H1 (cell line): Measurements from ENCODE around the gene ZNF615. TPM values are rescaled to one million over a fixed set of nuclear protein-coding genes. Genes with fewer than 3 reads are reported as not detected.

ENCODE experiments used
- BRCA1 ChIP-seq: IDR thresholded peaks from 2 replicates; pipeline ENCODE4 v1.6.1; 2012; ENCODE audit warnings: low read depth, low read length, improper control_type of control experiment
- CTBP2 ChIP-seq: IDR thresholded peaks from 2 replicates; pipeline ENCODE4 v1.7.0; 2011; ENCODE audit warnings: borderline replicate concordance, mild to moderate bottlenecking, moderate library complexity, mixed read lengths, low read length; ENCODE audit not compliant: insufficient read depth, insufficient read length
- EGR1 ChIP-seq: IDR thresholded peaks from 2 replicates; pipeline ENCODE4 v1.6.1; 2011; ENCODE audit warnings: low read depth, low read length, borderline replicate concordance
- FOSL1 ChIP-seq: IDR thresholded peaks from 2 replicates; pipeline ENCODE4 v1.6.1; 2011; ENCODE audit warnings: mild to moderate bottlenecking, low read depth, low read length, moderate library complexity; ENCODE audit not compliant: insufficient read depth
- GTF2F1 ChIP-seq: IDR thresholded peaks from 2 replicates; pipeline ENCODE4 v1.6.1; 2012; ENCODE audit warnings: low read depth, low read length, improper control_type of control experiment, borderline replicate concordance
- JUN ChIP-seq: IDR thresholded peaks from 2 replicates; pipeline ENCODE4 v1.6.1; 2011; ENCODE audit warnings: low read depth, mild to moderate bottlenecking, improper control_type of control experiment, low read length
- POLR2A ChIP-seq, 2 experiments: IDR thresholded peaks; 1 replicate in 1 of 2; 2 replicates in 1 of 2; pipeline ENCODE4 v1.6.1; 2011; ENCODE audit warnings: low read depth in 2 of 2, low read length in 2 of 2, mild to moderate bottlenecking in 2 of 2; ENCODE audit errors: control extremely low read depth in 1 of 2
- POLR2AphosphoS5 ChIP-seq: IDR thresholded peaks from 2 replicates; pipeline ENCODE4 v1.6.1; 2011; ENCODE audit warnings: low read depth, low read length
- RNF2 ChIP-seq: fragments of 200-900, 300-1000 bp; sonication (generic); IDR thresholded peaks from 2 replicates; pipeline ENCODE4 v1.7.1; 2016; ENCODE audit warnings: borderline replicate concordance, low read depth, mild to moderate bottlenecking, antibody characterized with exemption, low read length; ENCODE audit not compliant: poor library complexity, severe bottlenecking; ENCODE audit errors: missing control alignments
- RXRA ChIP-seq: IDR thresholded peaks from 2 replicates; pipeline ENCODE4 v1.6.1; 2011; ENCODE audit warnings: low read depth, mild to moderate bottlenecking, low read length, moderate library complexity; ENCODE audit not compliant: insufficient read depth
- SAP30 ChIP-seq: fragments of 300-600 bp; sonication (generic); IDR thresholded peaks from 2 replicates; pipeline ENCODE4 v1.7.1; 2012; ENCODE audit warnings: low read length, moderate library complexity, mild to moderate bottlenecking, inconsistent platforms; ENCODE audit not compliant: insufficient read depth, insufficient replicate concordance
- SIRT6 ChIP-seq: IDR thresholded peaks from one replicate; pipeline ENCODE4 v1.7.1; 2012; ENCODE audit warnings: low read length, inconsistent platforms
- TCF12 ChIP-seq: IDR thresholded peaks from 2 replicates; pipeline ENCODE4 v1.6.1; 2011; ENCODE audit warnings: low read depth, mild to moderate bottlenecking, low read length
- ZNF274 ChIP-seq: IDR thresholded peaks from 2 replicates; pipeline ENCODE4 v1.7.0; 2012; ENCODE audit warnings: low read length, borderline replicate concordance; ENCODE audit errors: extremely low read depth
- polyA plus RNA-seq, 7 experiments: library from polyadenylated mRNA; depleted of rRNA in 3 of 7; stranded (reverse) in 5 of 7; unstranded in 2 of 7; fragments of >200 nt in 5 of 7; fragments of 200-250 nt in 2 of 7; gene quantifications; 1 replicate in 5 of 7; 2 replicates in 1 of 7; 4 replicates in 1 of 7; pipeline versions ENCODE4 v1.2.1 to v1.2.3, GENCODE V29; 2011 to 2013; ENCODE audit warnings: missing spikeins in 2 of 7, mixed read lengths in 2 of 7
- total RNA-seq: library from RNA; stranded (reverse); fragmentation: NEBNext Ultra II Directional; extraction: Animal tissue kit (Norgen Biotek cat#: 25700); gene quantifications from 2 replicates; pipeline ENCODE4 v1.2.1, GENCODE V29; 2021
- TF ChIP-seq, protein P1 (sequence below): IDR thresholded peaks from 2 replicates; pipeline ENCODE4 v1.6.1; 2012; ENCODE audit warnings: low read length, inconsistent platforms

ZNF615 gene
- total and polyA plus RNA-seq, 2 of the 8 experiments (the other 6 are each of a cell fraction or from before 2014, with no cell fraction given), result 2.8 to 7.5 TPM

DNA sequence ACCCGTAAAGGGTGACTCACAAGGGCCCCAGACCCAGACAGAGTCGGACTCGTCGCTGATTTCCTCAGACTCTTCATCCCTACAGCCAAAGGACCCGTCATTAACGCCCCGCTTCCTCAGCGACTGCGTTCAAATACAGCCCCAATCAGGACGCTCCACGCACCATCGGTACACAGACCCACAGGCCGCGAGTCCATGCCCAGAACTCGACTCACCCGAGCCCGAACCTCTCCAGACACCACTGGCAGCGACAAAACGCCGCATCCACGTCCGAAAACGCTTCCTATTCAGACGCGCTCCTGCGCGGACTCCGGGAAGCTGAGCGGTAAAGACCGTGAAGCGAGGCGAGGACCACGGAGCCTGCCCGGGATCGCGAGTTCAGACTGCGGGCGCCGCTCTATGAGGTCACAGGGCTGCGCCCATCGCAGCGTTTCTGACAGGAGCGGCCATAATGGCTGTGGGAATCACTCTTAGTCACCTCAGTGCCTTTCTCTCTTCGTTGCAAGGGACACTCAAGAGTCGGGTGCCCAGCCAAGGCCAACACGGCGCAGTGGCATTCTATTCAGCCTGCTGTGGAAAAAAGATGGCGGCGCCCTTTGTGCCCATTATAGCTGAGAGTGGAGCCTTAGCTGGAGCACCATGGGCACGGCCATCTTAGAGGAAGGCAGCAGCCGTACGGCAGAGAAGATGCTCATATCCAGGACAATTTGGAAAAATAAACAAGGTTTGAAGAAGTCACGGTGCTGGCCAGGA is 20.2 kb upstream of the ZNF615 start, which contains the start of gene ZNF614 (continued):
- TF ChIP-seq RNF2, result no peak
- peak in 1 of 2 experiments; percentile 96; a peak in 2 of 3 replicates for TF ChIP-seq POLR2A (IDR thresholded peaks at IDR 0.05; ENCODE audit: control extremely low read depth in 1 of 2, low read depth in 2 of 2, low read length in 2 of 2)
- TF ChIP-seq POLR2AphosphoS5, result peak; percentile 74; the same call in 1 of the 2 replicates
- TF ChIP-seq EGR1, result no peak
- TF ChIP-seq FOSL1, result no peak
- peak; percentile 72 for TF ChIP-seq CTBP2
- TF ChIP-seq TCF12, result no peak
- TF ChIP-seq, protein P1, sequence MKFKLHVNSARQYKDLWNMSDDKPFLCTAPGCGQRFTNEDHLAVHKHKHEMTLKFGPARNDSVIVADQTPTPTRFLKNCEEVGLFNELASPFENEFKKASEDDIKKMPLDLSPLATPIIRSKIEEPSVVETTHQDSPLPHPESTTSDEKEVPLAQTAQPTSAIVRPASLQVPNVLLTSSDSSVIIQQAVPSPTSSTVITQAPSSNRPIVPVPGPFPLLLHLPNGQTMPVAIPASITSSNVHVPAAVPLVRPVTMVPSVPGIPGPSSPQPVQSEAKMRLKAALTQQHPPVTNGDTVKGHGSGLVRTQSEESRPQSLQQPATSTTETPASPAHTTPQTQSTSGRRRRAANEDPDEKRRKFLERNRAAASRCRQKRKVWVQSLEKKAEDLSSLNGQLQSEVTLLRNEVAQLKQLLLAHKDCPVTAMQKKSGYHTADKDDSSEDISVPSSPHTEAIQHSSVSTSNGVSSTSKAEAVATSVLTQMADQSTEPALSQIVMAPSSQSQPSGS, result no peak
- TF ChIP-seq GTF2F1, result peak; percentile 70; the same call in 1 of the 2 replicates
- no peak for TF ChIP-seq JUN
- no peak for TF ChIP-seq SIRT6
- TF ChIP-seq BRCA1, result peak; percentile 80
- TF ChIP-seq ZNF274, result no peak
- peak; percentile 50 for TF ChIP-seq SAP30
- TF ChIP-seq RXRA, result no peak
- TF ChIP-seq, all 59 proteins: peak for 27
